ENCODE measurements around the gene TNFRSF19.
A peak's percentile ranks its signal among the peaks of the same experiment; 100 is the strongest.

The TNFRSF19 gene

GRCh38 chr13:23671897-23672296 is 101.7 kb downstream of the TNFRSF19 start:
- H2BK12ac ChIP-seq (ENCODE audit: low read length in 2 of 2), result no peak overlapping the region
- H2BK15ac ChIP-seq (ENCODE audit: low read depth, poor library complexity, severe bottlenecking), result no peak overlapping the region
- no peak overlapping the region for H3K18ac ChIP-seq (ENCODE audit: low read depth in 1 of 2, low read length in 2 of 2)
- no peak overlapping the region for H2AK5ac ChIP-seq (ENCODE audit: low read length, severe bottlenecking)
- H3K14ac ChIP-seq (ENCODE audit: low read length in 2 of 2), result no peak overlapping the region
- H3K9me3 ChIP-seq (ENCODE audit: control insufficient read depth, low read length), result no peaks in the 10 kb centered on the region
- no peak overlapping the region for H4K8ac ChIP-seq (ENCODE audit: low read length)
- 21% methylated on average over 3 of the region's 3 CpGs for WGBS
- no peak overlapping the region for H3K23ac ChIP-seq (ENCODE audit: low read length in 2 of 2)
- peaks cover 2% of the 10 kb centered on the region for H3K4me1 ChIP-seq (ENCODE audit: control insufficient read depth, insufficient read depth, low read depth, low read length)
- DNase-seq, result peak; percentile 76
- H3K79me1 ChIP-seq (replicated peaks; ENCODE audit: low read length, poor library complexity, severe bottlenecking), result no peaks in the 10 kb centered on the region
- no peak overlapping the region for H3K4ac ChIP-seq (ENCODE audit: low read depth in 1 of 2, low read length in 2 of 2)
- no peak overlapping the region for H3K27ac ChIP-seq (ENCODE audit: low read length, poor library complexity, severe bottlenecking)
- H3K9ac ChIP-seq (ENCODE audit: low read length), result peak overlapping the region; percentile 20
- no peak overlapping the region for H2BK5ac ChIP-seq (ENCODE audit: low read depth, low read length, poor library complexity, severe bottlenecking)
- no peak overlapping the region for H3K4me3 ChIP-seq (ENCODE audit: insufficient read depth in 1 of 2, low read depth in 1 of 2, low read length in 2 of 2)
- no peak overlapping the region for H2BK120ac ChIP-seq (ENCODE audit: low read depth, low read length)
- H3K27me3 ChIP-seq (ENCODE audit: control insufficient read depth in 1 of 2, insufficient read depth in 1 of 2, low read length in 2 of 2), result no peaks in the 10 kb centered on the region
- H2AFZ ChIP-seq (ENCODE audit: low read depth, low read length), result no peak overlapping the region
- H4K91ac ChIP-seq (ENCODE audit: low read length), result no peak overlapping the region
- no peak overlapping the region for H3K4me2 ChIP-seq (ENCODE audit: low read length, poor library complexity, severe bottlenecking)
- peaks cover 0 to 13% of the 10 kb centered on the region in 2 experiments for H3K36me3 ChIP-seq (ENCODE audit: control insufficient read depth in 1 of 2, insufficient read depth in 2 of 2, low read depth in 1 of 2, low read length in 2 of 2)

GRCh38 chr13:23672616-23673015 is 102.4 kb downstream of the TNFRSF19 start:
- no peaks in the 10 kb centered on the region for H3K9me3 ChIP-seq (ENCODE audit: control insufficient read depth, low read length)
- no peak overlapping the region for H3K18ac ChIP-seq (ENCODE audit: low read depth in 1 of 2, low read length in 2 of 2)
- H2BK15ac ChIP-seq (ENCODE audit: low read depth, poor library complexity, severe bottlenecking), result no peak overlapping the region
- no peak overlapping the region for H2AFZ ChIP-seq (ENCODE audit: low read depth, low read length)
- H3K27me3 ChIP-seq (ENCODE audit: control insufficient read depth in 1 of 2, insufficient read depth in 1 of 2, low read length in 2 of 2), result no peaks in the 10 kb centered on the region
- 71% methylated on average over 1 of the region's 4 CpGs for whole genome bisulfite sequencing
- H3K4ac ChIP-seq (ENCODE audit: low read depth in 1 of 2, low read length in 2 of 2), result no peak overlapping the region
- no peaks in the 10 kb centered on the region for H3K79me1 ChIP-seq (replicated peaks; ENCODE audit: low read length, poor library complexity, severe bottlenecking)
- H3K4me1 ChIP-seq (ENCODE audit: control insufficient read depth, insufficient read depth, low read depth, low read length), result peaks cover 2% of the 10 kb centered on the region
- no peak overlapping the region for H3K4me3 ChIP-seq (ENCODE audit: insufficient read depth in 1 of 2, low read depth in 1 of 2, low read length in 2 of 2)
- no peak overlapping the region for H4K91ac ChIP-seq (ENCODE audit: low read length)
- H2BK120ac ChIP-seq (ENCODE audit: low read depth, low read length), result no peak overlapping the region
- H3K36me3 ChIP-seq (ENCODE audit: control insufficient read depth in 1 of 2, insufficient read depth in 2 of 2, low read depth in 1 of 2, low read length in 2 of 2), result peaks cover 0 to 13% of the 10 kb centered on the region in 2 experiments
- no peak overlapping the region for H2BK12ac ChIP-seq (ENCODE audit: low read length in 2 of 2)
- peak overlapping the region; percentile 44 for H3K9ac ChIP-seq (ENCODE audit: low read length)
- no peak overlapping the region for H2AK5ac ChIP-seq (ENCODE audit: low read length, severe bottlenecking)
- H4K8ac ChIP-seq (ENCODE audit: low read length), result no peak overlapping the region
- H3K23ac ChIP-seq (ENCODE audit: low read length in 2 of 2), result no peak overlapping the region
- H3K4me2 ChIP-seq (ENCODE audit: low read length, poor library complexity, severe bottlenecking), result no peak overlapping the region
- no peak overlapping the region for H3K14ac ChIP-seq (ENCODE audit: low read length in 2 of 2)
- DNase-seq, result no peak
- H3K27ac ChIP-seq (ENCODE audit: low read length, poor library complexity, severe bottlenecking), result no peak overlapping the region
- no peak overlapping the region for H2BK5ac ChIP-seq (ENCODE audit: low read depth, low read length, poor library complexity, severe bottlenecking)

DNA sequence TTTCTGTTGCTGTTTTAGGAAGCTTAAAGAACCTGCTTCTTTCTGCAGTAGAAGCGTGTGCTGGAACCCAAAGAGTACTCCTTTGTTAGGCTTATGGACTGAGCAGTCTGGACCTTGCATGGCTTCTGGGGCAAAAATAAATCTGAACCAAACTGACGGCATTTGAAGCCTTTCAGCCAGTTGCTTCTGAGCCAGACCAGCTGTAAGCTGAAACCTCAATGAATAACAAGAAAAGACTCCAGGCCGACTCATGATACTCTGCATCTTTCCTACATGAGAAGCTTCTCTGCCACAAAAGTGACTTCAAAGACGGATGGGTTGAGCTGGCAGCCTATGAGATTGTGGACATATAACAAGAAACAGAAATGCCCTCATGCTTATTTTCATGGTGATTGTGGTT is 103.1 kb downstream of the TNFRSF19 start:
- H3K18ac ChIP-seq (ENCODE audit: low read depth in 1 of 2, low read length in 2 of 2), result no peak overlapping the region
- no peak overlapping the region for H4K91ac ChIP-seq (ENCODE audit: low read length)
- H2BK12ac ChIP-seq (ENCODE audit: low read length in 2 of 2), result no peak overlapping the region
- H3K27ac ChIP-seq (ENCODE audit: low read length, poor library complexity, severe bottlenecking), result peak overlapping the region; percentile 70
- no peaks in the 10 kb centered on the region for H3K9me3 ChIP-seq (ENCODE audit: control insufficient read depth, low read length)
- no peak overlapping the region for H3K4me2 ChIP-seq (ENCODE audit: low read length, poor library complexity, severe bottlenecking)
- no peaks in the 10 kb centered on the region for H3K79me1 ChIP-seq (replicated peaks; ENCODE audit: low read length, poor library complexity, severe bottlenecking)
- H2BK120ac ChIP-seq (ENCODE audit: low read depth, low read length), result no peak overlapping the region
- peaks cover 7% of the 10 kb centered on the region for H3K4me1 ChIP-seq (ENCODE audit: control insufficient read depth, insufficient read depth, low read depth, low read length)
- H2AK5ac ChIP-seq (ENCODE audit: low read length, severe bottlenecking), result no peak overlapping the region
- no peak overlapping the region for H3K14ac ChIP-seq (ENCODE audit: low read length in 2 of 2)
- H3K23ac ChIP-seq (ENCODE audit: low read length in 2 of 2), result no peak overlapping the region
- H2AFZ ChIP-seq (ENCODE audit: low read depth, low read length), result no peak overlapping the region
- H3K9ac ChIP-seq (ENCODE audit: low read length), result peak overlapping the region; percentile 44
- DNase-seq, result peak; percentile 82
- H2BK15ac ChIP-seq (ENCODE audit: low read depth, poor library complexity, severe bottlenecking), result no peak overlapping the region
- H3K4ac ChIP-seq (ENCODE audit: low read depth in 1 of 2, low read length in 2 of 2), result no peak overlapping the region
- no peak overlapping the region for H3K4me3 ChIP-seq (ENCODE audit: insufficient read depth in 1 of 2, low read depth in 1 of 2, low read length in 2 of 2)
- peaks cover 0 to 10% of the 10 kb centered on the region in 2 experiments for H3K36me3 ChIP-seq (ENCODE audit: control insufficient read depth in 1 of 2, insufficient read depth in 2 of 2, low read depth in 1 of 2, low read length in 2 of 2)
- H4K8ac ChIP-seq (ENCODE audit: low read length), result no peak overlapping the region
- WGBS, result 40% methylated on average over 3 of the region's 4 CpGs
- H3K27me3 ChIP-seq (ENCODE audit: control insufficient read depth in 1 of 2, insufficient read depth in 1 of 2, low read length in 2 of 2), result no peaks in the 10 kb centered on the region
- H2BK5ac ChIP-seq (ENCODE audit: low read depth, low read length, poor library complexity, severe bottlenecking), result no peak overlapping the region

DNA sequence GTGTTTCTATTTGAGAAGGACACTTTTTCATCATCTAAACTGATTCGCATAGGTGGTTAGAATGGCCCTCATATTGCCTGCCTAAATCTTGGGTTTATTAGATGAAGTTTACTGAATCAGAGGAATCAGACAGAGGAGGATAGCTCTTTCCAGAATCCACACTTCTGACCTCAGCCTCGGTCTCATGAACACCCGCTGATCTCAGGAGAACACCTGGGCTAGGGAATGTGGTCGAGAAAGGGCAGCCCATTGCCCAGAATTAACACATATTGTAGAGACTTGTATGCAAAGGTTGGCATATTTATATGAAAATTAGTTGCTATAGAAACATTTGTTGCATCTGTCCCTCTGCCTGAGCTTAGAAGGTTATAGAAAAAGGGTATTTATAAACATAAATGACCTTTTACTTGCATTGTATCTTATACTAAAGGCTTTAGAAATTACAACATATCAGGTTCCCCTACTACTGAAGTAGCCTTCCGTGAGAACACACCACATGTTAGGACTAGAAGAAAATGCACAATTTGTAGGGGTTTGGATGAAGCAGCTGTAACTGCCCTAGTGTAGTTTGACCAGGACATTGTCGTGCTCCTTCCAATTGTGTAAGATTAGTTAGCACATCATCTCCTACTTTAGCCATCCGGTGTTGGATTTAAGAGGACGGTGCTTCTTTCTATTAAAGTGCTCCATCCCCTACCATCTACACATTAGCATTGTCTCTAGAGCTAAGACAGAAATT is 103.8 kb downstream of the TNFRSF19 start:
- no peak overlapping the region for H2BK15ac ChIP-seq (ENCODE audit: low read depth, poor library complexity, severe bottlenecking)
- H3K27ac ChIP-seq (ENCODE audit: low read length, poor library complexity, severe bottlenecking), result peak overlapping the region; percentile 8
- no peak overlapping the region for H4K8ac ChIP-seq (ENCODE audit: low read length)
- H2BK12ac ChIP-seq (ENCODE audit: low read length in 2 of 2), result no peak overlapping the region
- no peak overlapping the region for H3K14ac ChIP-seq (ENCODE audit: low read length in 2 of 2)
- H2AK5ac ChIP-seq (ENCODE audit: low read length, severe bottlenecking), result no peak overlapping the region
- no peak overlapping the region for H2AFZ ChIP-seq (ENCODE audit: low read depth, low read length)
- no peaks in the 10 kb centered on the region for H3K27me3 ChIP-seq (ENCODE audit: control insufficient read depth in 1 of 2, insufficient read depth in 1 of 2, low read length in 2 of 2)
- peaks cover 7% of the 10 kb centered on the region for H3K4me1 ChIP-seq (ENCODE audit: control insufficient read depth, insufficient read depth, low read depth, low read length)
- peaks cover 0 to 5% of the 10 kb centered on the region in 2 experiments for H3K36me3 ChIP-seq (ENCODE audit: control insufficient read depth in 1 of 2, insufficient read depth in 2 of 2, low read depth in 1 of 2, low read length in 2 of 2)
- H3K9ac ChIP-seq (ENCODE audit: low read length), result peak overlapping the region; percentile 44
- no peak overlapping the region for H3K4ac ChIP-seq (ENCODE audit: low read depth in 1 of 2, low read length in 2 of 2)
- H3K18ac ChIP-seq (ENCODE audit: low read depth in 1 of 2, low read length in 2 of 2), result no peak overlapping the region
- H3K79me1 ChIP-seq (replicated peaks; ENCODE audit: low read length, poor library complexity, severe bottlenecking), result no peaks in the 10 kb centered on the region
- H3K4me3 ChIP-seq (ENCODE audit: insufficient read depth in 1 of 2, low read depth in 1 of 2, low read length in 2 of 2), result peak overlapping the region in 1 of 2 experiments; percentile 1
- H2BK120ac ChIP-seq (ENCODE audit: low read depth, low read length), result no peak overlapping the region
- H3K4me2 ChIP-seq (ENCODE audit: low read length, poor library complexity, severe bottlenecking), result no peak overlapping the region
- H3K23ac ChIP-seq (ENCODE audit: low read length in 2 of 2), result no peak overlapping the region
- WGBS, result 95% methylated on average over 7 of the region's 8 CpGs
- DNase-seq, result peak; percentile 51
- no peaks in the 10 kb centered on the region for H3K9me3 ChIP-seq (ENCODE audit: control insufficient read depth, low read length)
- H4K91ac ChIP-seq (ENCODE audit: low read length), result no peak overlapping the region
- no peak overlapping the region for H2BK5ac ChIP-seq (ENCODE audit: low read depth, low read length, poor library complexity, severe bottlenecking)

All from mesenchymal stem cell (in vitro differentiated cells and primary cell).